Activated CD4-positive, alpha-beta T cell treated with anti-CD3 and anti-CD28 coated beads, Interleukin-10, Interleukin-2, amounts not matched to agents 100 ng/mL and 50 ng/mL, durations not matched to agents 16 hours and 8 hours (primary cell): Measurements from ENCODE around the gene UBE2G2.

ENCODE experiments used
- DNase-seq: peaks from one replicate; pipeline ENCODE4 v3.0.0-alpha.2; 2020

The UBE2G2 gene

GRCh38 chr21:44784810-44785209 lies 16.8 kb downstream of the UBE2G2 start:
- no peak for DNase-seq

GRCh38 chr21:44783020-44783696 lies 18.5 kb downstream of the UBE2G2 start:
- no peak for DNase-seq

- no peak for DNase-seq
These were observed 20.7 kb downstream of the UBE2G2 start for GRCh38 chr21:44780767-44781459.

- DNase-seq, result no peak
These were observed 21.5 kb downstream of the UBE2G2 start for GRCh38 chr21:44780137-44780502.

- no peak for DNase-seq
These were observed 22.0 kb downstream of the UBE2G2 start for GRCh38 chr21:44779417-44780136.

GRCh38 chr21:44778983-44779382 lies 22.6 kb downstream of the UBE2G2 start:
- DNase-seq, result no peak

- DNase-seq, result no peak
These were observed 23.1 kb downstream of the UBE2G2 start for GRCh38 chr21:44778499-44778911.

- no peak for DNase-seq
These were observed 23.5 kb downstream of the UBE2G2 start for GRCh38 chr21:44778094-44778493.

- DNase-seq, result no peak
These were observed 26.6 kb downstream of the UBE2G2 start for GRCh38 chr21:44774972-44775371.

GRCh38 chr21:44773291-44773932 lies 28.2 kb downstream of the UBE2G2 start:
- DNase-seq, result no peak

- no peak for DNase-seq
These were observed 29.6 kb downstream of the UBE2G2 start for GRCh38 chr21:44771896-44772525.

- DNase-seq, result no peak
These were observed 33.5 kb downstream of the UBE2G2 start for GRCh38 chr21:44767834-44768831.

GRCh38 chr21:44766818-44767354 lies 34.7 kb downstream of the UBE2G2 start:
- no peak for DNase-seq

GRCh38 chr21:44766014-44766817 lies 35.4 kb downstream of the UBE2G2 start:
- DNase-seq, result no peak

- DNase-seq, result peak; percentile 54
These were observed 36.2 kb downstream of the UBE2G2 start for GRCh38 chr21:44765231-44766013.

- no peak for DNase-seq
These were observed 37.0 kb downstream of the UBE2G2 start for GRCh38 chr21:44764319-44765230.

- DNase-seq, result no peak
These were observed 37.9 kb downstream of the UBE2G2 start for GRCh38 chr21:44763451-44764318.

GRCh38 chr21:44763050-44763378 lies 38.6 kb downstream of the UBE2G2 start:
- DNase-seq, result no peak
